GM12864 (cell line): ENCODE measurements around the gene KLF3.

Source experiments
- DNase-seq: peaks from one replicate; pipeline ENCODE4 v3.0.0-alpha.2; 2011; ENCODE audit warnings: low read depth
- H3K4me3 ChIP-seq: 2 replicates; pipeline ENCODE4 v1.5.1; 2011; ENCODE audit warnings: mild to moderate bottlenecking, low read depth, low read length, control low read depth
- CTCF ChIP-seq: IDR thresholded peaks from 2 replicates; pipeline ENCODE4 v1.5.1; 2011; ENCODE audit warnings: low read depth, mild to moderate bottlenecking, moderate library complexity, low read length, control low read depth, inconsistent platforms; ENCODE audit errors: missing control alignments

Gene KLF3

GRCh38 chr4:38695809-38696208, 31.8 kb downstream of the KLF3 start:
- DNase-seq, result no peak
- TF ChIP-seq CTCF, result no peak
- H3K4me3 ChIP-seq, result no peak overlapping the region

GRCh38 chr4:38696697-38697096, 32.7 kb downstream of the KLF3 start:
- TF ChIP-seq CTCF, result no peak
- no peak overlapping the region for H3K4me3 ChIP-seq
- DNase-seq, result no peak

- no peak overlapping the region for H3K4me3 ChIP-seq
- no peak for DNase-seq
- TF ChIP-seq CTCF, result no peak
These were observed 34.2 kb downstream of the KLF3 start for GRCh38 chr4:38698176-38698575.

GRCh38 chr4:38699112-38699511, 35.1 kb downstream of the KLF3 start:
- no peak for DNase-seq
- no peak overlapping the region for H3K4me3 ChIP-seq
- no peak for TF ChIP-seq CTCF

GRCh38 chr4:38703635-38704034, 39.6 kb downstream of the KLF3 start:
- no peak for DNase-seq
- no peak for TF ChIP-seq CTCF
- H3K4me3 ChIP-seq, result no peak overlapping the region

- no peak for DNase-seq
- TF ChIP-seq CTCF, result no peak
- H3K4me3 ChIP-seq, result no peak overlapping the region
These were observed 40.7 kb downstream of the KLF3 start for GRCh38 chr4:38704622-38705154.

- TF ChIP-seq CTCF, result no peak
- no peak for DNase-seq
- no peak overlapping the region for H3K4me3 ChIP-seq
These were observed 42.3 kb downstream of the KLF3 start for GRCh38 chr4:38706301-38706700.
